Colon (tissue), 2 donors: ENCODE data around the gene CHURC1.

ENCODE experiments used
- FAIRE-seq: peaks from 2 replicates; lab custom pipeline; 2012; peaks lifted over from hg19 to GRCh38; lab: Jason Lieb, UNC
- donor health status: control.
- donor health status: control.

CHURC1 gene

GRCh38 chr14:64938972-64939816 lies 24.9 kb downstream of the CHURC1 start:
- no peak for FAIRE-seq

GRCh38 chr14:64939817-64940190 lies 25.5 kb downstream of the CHURC1 start:
- FAIRE-seq = no peak

- FAIRE-seq = no peak
Observed at GRCh38 chr14:64940336-64940910, 26.2 kb downstream of the CHURC1 start.

GRCh38 chr14:64942531-64943111 lies 28.4 kb downstream of the CHURC1 start, which contains the start of gene GPX2:
Gene GPX2 (minus strand): TSS chr14:64942745. CDS start chr14:64942726, 19 bp downstream.
- peak; percentile 55 for FAIRE-seq

GRCh38 chr14:64943556-64943955 lies 29.3 kb downstream of the CHURC1 start:
- no peak for FAIRE-seq

GRCh38 chr14:64944041-64944440 lies 29.8 kb downstream of the CHURC1 start:
- FAIRE-seq = no peak

- FAIRE-seq = no peak
Observed at GRCh38 chr14:64944861-64945260, 30.6 kb downstream of the CHURC1 start.

GRCh38 chr14:64945431-64946178 lies 31.4 kb downstream of the CHURC1 start:
- FAIRE-seq = no peak

- FAIRE-seq = no peak
Observed at GRCh38 chr14:64946310-64947045, 32.2 kb downstream of the CHURC1 start.

GRCh38 chr14:64947710-64948611 lies 33.7 kb downstream of the CHURC1 start:
- FAIRE-seq = no peak

- FAIRE-seq = no peak
Observed at GRCh38 chr14:64948612-64949210, 34.5 kb downstream of the CHURC1 start.

- no peak for FAIRE-seq
Observed at GRCh38 chr14:64950889-64951288, 36.6 kb downstream of the CHURC1 start.

- no peak for FAIRE-seq
Observed at GRCh38 chr14:64951291-64951690, 37.0 kb downstream of the CHURC1 start.

GRCh38 chr14:64951724-64952123 lies 37.5 kb downstream of the CHURC1 start:
- no peak for FAIRE-seq

GRCh38 chr14:64952598-64953309 lies 38.5 kb downstream of the CHURC1 start:
- FAIRE-seq = no peak

- FAIRE-seq = no peak
Observed at GRCh38 chr14:64953310-64953654, 39.0 kb downstream of the CHURC1 start.

GRCh38 chr14:64953661-64954060 lies 39.4 kb downstream of the CHURC1 start:
- no peak for FAIRE-seq

- no peak for FAIRE-seq
Observed at GRCh38 chr14:64954491-64955240, 40.4 kb downstream of the CHURC1 start.

- FAIRE-seq = no peak
Observed at GRCh38 chr14:64955297-64955696, 41.0 kb downstream of the CHURC1 start.
